ENCODE measurements around the gene DNAJB12. TPM values are rescaled to one million over a fixed set of nuclear protein-coding genes. Genes with fewer than 3 reads are reported as not detected.

The DNAJB12 gene
- total and polyA plus RNA-seq, 3 donors from 2014 or later: 50.3 to 57.6 (median 52.4) TPM

DNA sequence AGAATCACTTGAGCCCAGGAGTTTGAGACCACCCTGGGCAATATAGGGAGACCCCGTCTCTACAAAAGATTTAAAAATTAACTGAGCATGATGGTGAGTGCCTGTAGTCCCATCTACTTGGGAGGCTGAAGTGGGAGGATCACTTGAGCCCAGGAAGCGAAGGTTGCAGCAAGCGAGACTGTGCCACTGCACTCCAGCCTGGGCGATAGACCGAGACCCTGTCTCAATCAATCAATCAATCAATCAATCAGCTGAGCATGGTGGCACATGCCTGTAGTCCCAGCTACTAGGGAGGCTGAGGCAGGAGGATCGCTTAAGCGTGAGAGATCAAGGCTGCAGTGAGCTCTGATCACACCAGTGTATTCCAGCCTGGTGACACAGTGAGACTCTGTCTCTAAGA, 40.5 kb downstream of the DNAJB12 start:
- Histone ChIP-seq H3K27me3 (no peaks in the 10 kb centered on the region), H3K36me3 (ENCODE audit: low read depth, missing control alignments) (no peaks in the 10 kb centered on the region), H3K9me3 (no peaks in the 10 kb centered on the region), H3K4me1 (peaks cover 51% of the 10 kb centered on the region), H3K27ac (peak overlapping the region in 1 of 2 donors; percentile 54), H3K4me3 (no peak overlapping the region)
- TF ChIP-seq, protein P1, sequence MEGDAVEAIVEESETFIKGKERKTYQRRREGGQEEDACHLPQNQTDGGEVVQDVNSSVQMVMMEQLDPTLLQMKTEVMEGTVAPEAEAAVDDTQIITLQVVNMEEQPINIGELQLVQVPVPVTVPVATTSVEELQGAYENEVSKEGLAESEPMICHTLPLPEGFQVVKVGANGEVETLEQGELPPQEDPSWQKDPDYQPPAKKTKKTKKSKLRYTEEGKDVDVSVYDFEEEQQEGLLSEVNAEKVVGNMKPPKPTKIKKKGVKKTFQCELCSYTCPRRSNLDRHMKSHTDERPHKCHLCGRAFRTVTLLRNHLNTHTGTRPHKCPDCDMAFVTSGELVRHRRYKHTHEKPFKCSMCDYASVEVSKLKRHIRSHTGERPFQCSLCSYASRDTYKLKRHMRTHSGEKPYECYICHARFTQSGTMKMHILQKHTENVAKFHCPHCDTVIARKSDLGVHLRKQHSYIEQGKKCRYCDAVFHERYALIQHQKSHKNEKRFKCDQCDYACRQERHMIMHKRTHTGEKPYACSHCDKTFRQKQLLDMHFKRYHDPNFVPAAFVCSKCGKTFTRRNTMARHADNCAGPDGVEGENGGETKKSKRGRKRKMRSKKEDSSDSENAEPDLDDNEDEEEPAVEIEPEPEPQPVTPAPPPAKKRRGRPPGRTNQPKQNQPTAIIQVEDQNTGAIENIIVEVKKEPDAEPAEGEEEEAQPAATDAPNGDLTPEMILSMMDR (IDR thresholded peaks at IDR 0.05): no peak
- no peak for TF ChIP-seq POLR2A (IDR thresholded peaks at IDR 0.05)
- intact Hi-C loops (cut with DNase I; ENCODE audit: low total_unique reads): no loop called here
- DNase-seq: no peak
- 88 to 97% methylated on average over 5 to 7 of the region's 7 CpGs for WGBS, 2 donors

DNA sequence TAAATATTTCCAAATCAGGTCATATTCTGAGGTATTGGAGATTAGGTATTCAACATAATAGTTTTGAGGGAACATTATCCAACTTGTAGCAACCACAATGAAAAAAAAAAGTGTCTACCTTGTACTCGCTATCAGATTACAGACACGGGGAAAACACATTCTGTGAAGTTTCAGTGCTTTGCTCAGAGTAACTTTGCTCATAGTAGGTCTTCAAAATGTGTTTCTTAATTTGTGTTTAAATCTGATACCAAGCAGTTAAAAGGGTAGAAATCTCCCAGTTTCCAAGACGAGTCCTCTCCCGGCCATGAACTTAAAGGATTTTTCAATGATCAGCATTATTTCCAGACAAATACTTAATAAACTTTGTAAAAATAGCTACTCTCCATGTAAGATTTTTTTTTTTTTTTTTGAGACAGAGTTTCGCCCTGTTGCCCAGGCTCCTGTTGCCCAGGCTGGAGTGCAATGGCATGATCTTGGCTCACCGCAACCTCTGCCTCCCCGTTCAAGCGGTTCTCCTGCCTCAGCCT, 41.8 kb downstream of the DNAJB12 start:
- Histone ChIP-seq H3K4me1 (peaks cover 57% of the 10 kb centered on the region), H3K9me3 (no peaks in the 10 kb centered on the region), H3K27ac (no peak overlapping the region), H3K36me3 (ENCODE audit: low read depth, missing control alignments) (no peaks in the 10 kb centered on the region), H3K27me3 (no peaks in the 10 kb centered on the region), H3K4me3 (no peak overlapping the region)
- WGBS, 2 donors: 70 to 78% methylated on average over 8 of the region's 8 CpGs
- no peak for TF ChIP-seq POLR2A (IDR thresholded peaks at IDR 0.05)
- TF ChIP-seq, protein P1 (IDR thresholded peaks at IDR 0.05): no peak
- no peak for DNase-seq
- intact Hi-C loops (cut with DNase I; ENCODE audit: low total_unique reads): no loop called here

DNA sequence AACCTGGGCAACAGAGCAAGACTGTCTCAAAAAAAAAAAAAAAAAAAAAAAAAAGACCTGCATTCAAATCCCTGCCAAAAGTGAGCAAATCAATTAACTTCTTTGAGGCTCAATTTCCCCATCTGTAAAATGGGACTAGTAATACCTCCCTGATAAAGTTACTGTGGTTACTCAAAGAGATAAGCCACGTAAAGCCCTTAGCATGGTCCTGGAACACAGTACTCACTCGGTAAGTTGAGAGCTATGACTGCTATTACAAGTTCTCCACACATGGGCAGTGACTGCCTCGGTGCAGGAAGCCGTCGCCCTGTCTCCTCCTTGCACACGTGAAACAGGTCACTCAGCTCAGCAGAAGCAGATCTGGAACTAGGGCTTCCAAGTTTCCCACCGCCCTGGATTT, 43.1 kb downstream of the DNAJB12 start:
- Histone ChIP-seq H3K27ac (no peak overlapping the region), H3K9me3 (no peaks in the 10 kb centered on the region), H3K4me3 (no peak overlapping the region), H3K4me1 (peaks cover 55% of the 10 kb centered on the region), H3K36me3 (ENCODE audit: low read depth, missing control alignments) (no peaks in the 10 kb centered on the region), H3K27me3 (no peaks in the 10 kb centered on the region)
- 91 to 97% methylated on average over 7 of the region's 7 CpGs for WGBS, 2 donors
- intact Hi-C loops (cut with DNase I; ENCODE audit: low total_unique reads): no loop called here
- TF ChIP-seq POLR2A (IDR thresholded peaks at IDR 0.05): no peak
- TF ChIP-seq, protein P1 (IDR thresholded peaks at IDR 0.05): no peak
- no peak for DNase-seq

DNA sequence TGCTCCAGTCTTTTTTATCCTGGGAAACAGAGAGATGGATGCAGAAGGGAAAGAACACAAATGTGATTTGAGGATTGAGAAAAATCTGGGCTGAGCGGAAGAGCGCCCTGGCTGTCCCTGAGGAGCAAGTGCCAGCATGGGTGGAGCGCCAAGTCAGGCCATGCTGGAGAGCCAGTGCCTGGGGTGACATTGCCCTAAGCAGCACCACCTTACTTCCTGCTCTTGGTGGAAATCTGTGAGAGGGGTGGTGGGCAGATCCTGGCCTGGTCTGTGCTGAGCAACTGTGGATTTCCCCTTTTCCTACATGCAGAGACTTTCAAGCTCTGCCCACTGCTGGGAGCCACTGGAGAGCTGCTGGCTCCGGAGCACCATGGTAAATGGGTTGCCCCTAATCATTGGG, 44.1 kb downstream of the DNAJB12 start:
- Histone ChIP-seq H3K4me1 (peaks cover 47% of the 10 kb centered on the region), H3K36me3 (ENCODE audit: low read depth, missing control alignments) (no peaks in the 10 kb centered on the region), H3K27me3 (no peaks in the 10 kb centered on the region), H3K4me3 (no peak overlapping the region), H3K9me3 (no peaks in the 10 kb centered on the region), H3K27ac (peak overlapping the region; percentile 75 to 77)
- intact Hi-C loops (cut with DNase I; ENCODE audit: low total_unique reads): no loop called here
- WGBS, 2 donors: 82 to 100% methylated on average over 3 to 4 of the region's 4 CpGs
- TF ChIP-seq, protein P1 (IDR thresholded peaks at IDR 0.05): no peak
- TF ChIP-seq POLR2A (IDR thresholded peaks at IDR 0.05): no peak
- DNase-seq: no peak

DNA sequence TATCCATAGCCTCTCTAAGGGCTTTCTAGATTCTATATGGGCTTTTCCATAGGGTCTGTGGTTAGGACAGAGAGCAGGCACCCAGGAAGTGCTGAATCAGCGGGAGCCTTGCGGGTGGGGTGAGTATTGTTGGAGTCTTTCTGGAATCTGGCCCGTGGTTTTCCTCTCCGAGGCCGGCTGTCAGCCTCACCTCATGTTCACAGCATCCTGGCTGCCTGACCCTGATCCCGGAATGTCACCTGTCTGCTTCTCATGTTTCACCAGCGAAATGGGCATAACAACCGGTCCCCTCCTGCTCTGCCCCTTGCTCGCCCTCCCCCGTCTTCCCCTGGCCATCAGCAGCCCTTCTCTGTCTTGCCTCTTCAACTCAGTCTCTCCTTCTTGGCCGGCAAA, 44.5 kb downstream of the DNAJB12 start:
- Histone ChIP-seq H3K4me1 (peaks cover 43% of the 10 kb centered on the region), H3K36me3 (ENCODE audit: low read depth, missing control alignments) (no peaks in the 10 kb centered on the region), H3K4me3 (no peak overlapping the region), H3K27ac (peak overlapping the region; percentile 75 to 77), H3K27me3 (no peaks in the 10 kb centered on the region), H3K9me3 (no peaks in the 10 kb centered on the region)
- intact Hi-C loops (cut with DNase I; ENCODE audit: low total_unique reads): no loop called here
- 64% methylated on average over 11 of the region's 11 CpGs for WGBS, 2 donors
- no peak for DNase-seq
- TF ChIP-seq POLR2A (IDR thresholded peaks at IDR 0.05): no peak
- TF ChIP-seq, protein P1 (IDR thresholded peaks at IDR 0.05): no peak

All from testis (tissue), 3 donors.